NT2/D1 (cell line): ENCODE data around the gene WEE2.
"Not testable (repeated sequence)": the region's sequence is repeated elsewhere in the genome, so short reads cannot be mapped to it uniquely, and the experiment has no call there.

Experiments
- DNase-seq: peaks from one replicate; pipeline ENCODE4 v3.0.0-alpha.2; 2011; ENCODE audit warnings: low read depth, low spot score
- H3K27me3 ChIP-seq: 2 replicates; pipeline ENCODE4 v1.6.0; 2011; ENCODE audit warnings: mild to moderate bottlenecking; ENCODE audit not compliant: insufficient read length, insufficient read depth
- H3K36me3 ChIP-seq: 2 replicates; pipeline ENCODE4 v1.6.1; 2011; ENCODE audit warnings: mild to moderate bottlenecking, low read length, mixed read lengths; ENCODE audit not compliant: insufficient read depth, insufficient read length
- H3K4me1 ChIP-seq: 2 replicates; pipeline ENCODE4 v1.5.1; 2011; ENCODE audit not compliant: insufficient read depth, insufficient read length
- H3K4me3 ChIP-seq: 2 replicates; pipeline ENCODE4 v1.5.1; 2011; ENCODE audit warnings: low read depth; ENCODE audit not compliant: insufficient read length
- H3K9ac ChIP-seq: 2 replicates; pipeline ENCODE4 v1.6.0; 2011; ENCODE audit warnings: low read depth; ENCODE audit not compliant: insufficient read length
- H3K9me3 ChIP-seq: 2 replicates; pipeline ENCODE4 v1.5.1; 2011; ENCODE audit warnings: mild to moderate bottlenecking, low read length; ENCODE audit not compliant: insufficient read depth
- SUZ12 ChIP-seq: IDR thresholded peaks from 2 replicates; pipeline ENCODE4 v1.6.1; 2011; ENCODE audit not compliant: insufficient read length, insufficient read depth; ENCODE audit errors: extremely low read depth
- YY1 ChIP-seq: IDR thresholded peaks from 2 replicates; pipeline ENCODE4 v1.6.1; 2011; ENCODE audit not compliant: insufficient read length, insufficient read depth
- ZNF274 ChIP-seq: IDR thresholded peaks from 2 replicates; pipeline ENCODE4 v1.6.1; 2011; ENCODE audit warnings: mild to moderate bottlenecking, low read depth, low read length

The WEE2 gene

DNA sequence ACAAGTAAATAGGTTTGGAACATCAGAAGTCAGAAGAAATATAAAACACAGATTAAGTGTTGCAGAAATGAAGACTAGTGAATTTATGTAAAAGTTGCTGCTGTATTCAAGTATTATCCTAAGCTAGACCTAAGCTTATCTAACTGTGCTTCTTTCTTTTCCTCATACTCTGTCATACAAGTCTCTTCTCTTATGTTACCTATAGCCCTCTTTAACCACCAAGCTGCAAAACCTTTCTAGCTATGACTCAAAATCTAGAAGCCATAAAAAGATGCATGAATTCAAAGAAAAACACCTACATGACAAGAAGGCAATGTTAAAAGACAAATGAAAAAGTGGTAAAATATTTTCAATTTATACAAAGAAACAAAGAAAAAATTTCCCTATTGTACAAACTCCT is 29.1 kb upstream of the WEE2 start:
- Histone ChIP-seq H3K4me1 (no peaks in the 10 kb centered on the region), H3K9ac (no peak overlapping the region), H3K4me3 (no peak overlapping the region), H3K27me3 (no peaks in the 10 kb centered on the region), H3K9me3 (no peaks in the 10 kb centered on the region), H3K36me3 (peaks cover 2% of the 10 kb centered on the region)
- TF ChIP-seq YY1 (no peak), SUZ12 (no peak), ZNF274 (no peak)
- DNase-seq: no peak

- no peak for DNase-seq
- H3K4me3 ChIP-seq: no peak overlapping the region
- H3K4me1 ChIP-seq: no peaks in the 10 kb centered on the region
Measured at GRCh38 chr7:141685285-141686023, 22.7 kb upstream of the WEE2 start.

GRCh38 chr7:141686074-141686473 is 22.1 kb upstream of the WEE2 start:
- H3K36me3 ChIP-seq: peaks cover 11% of the 10 kb centered on the region
- H3K9ac ChIP-seq: no peak overlapping the region
- H3K4me3 ChIP-seq: no peak overlapping the region
- no peaks in the 10 kb centered on the region for H3K4me1 ChIP-seq
- DNase-seq: no peak
- no peaks in the 10 kb centered on the region for H3K27me3 ChIP-seq
- H3K9me3 ChIP-seq: no peaks in the 10 kb centered on the region
- TF ChIP-seq ZNF274 (no peak), YY1 (no peak), SUZ12 (no peak)

More at GRCh38 chr7:141685285-141686023, 22.7 kb upstream of the WEE2 start:
- H3K9ac ChIP-seq: no peak overlapping the region
- peaks cover 10% of the 10 kb centered on the region for H3K36me3 ChIP-seq
- TF ChIP-seq ZNF274 (no peak), YY1 (no peak), SUZ12 (no peak)
- no peaks in the 10 kb centered on the region for H3K27me3 ChIP-seq
- H3K9me3 ChIP-seq: no peaks in the 10 kb centered on the region

DNA sequence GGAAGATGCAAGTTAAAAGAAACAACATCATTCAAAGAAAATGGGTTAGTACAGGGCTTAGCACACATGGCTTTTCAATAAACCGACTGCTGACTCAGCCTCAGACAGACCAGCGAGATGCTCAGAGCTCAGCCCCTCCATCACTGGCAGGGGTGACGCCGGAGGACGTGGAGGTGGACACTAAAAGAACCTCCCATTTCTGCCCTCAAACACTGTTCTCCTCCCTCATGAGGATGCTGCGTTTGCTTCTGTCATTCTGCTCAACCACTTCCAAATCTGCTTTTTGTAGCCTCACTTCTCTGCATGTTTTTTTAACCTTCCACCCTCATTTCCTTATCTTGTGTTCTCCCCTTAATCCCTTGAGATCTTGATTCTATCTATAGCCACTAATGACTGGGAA is 21.5 kb upstream of the WEE2 start:
- H3K4me3 ChIP-seq: no peak overlapping the region
- H3K9me3 ChIP-seq: no peaks in the 10 kb centered on the region
- H3K27me3 ChIP-seq: no peaks in the 10 kb centered on the region
- TF ChIP-seq YY1: no peak
- no peak for TF ChIP-seq SUZ12
- no peak for TF ChIP-seq ZNF274
- H3K9ac ChIP-seq: no peak overlapping the region
- peaks cover 11% of the 10 kb centered on the region for H3K36me3 ChIP-seq
- no peaks in the 10 kb centered on the region for H3K4me1 ChIP-seq
- DNase-seq: no peak

DNA sequence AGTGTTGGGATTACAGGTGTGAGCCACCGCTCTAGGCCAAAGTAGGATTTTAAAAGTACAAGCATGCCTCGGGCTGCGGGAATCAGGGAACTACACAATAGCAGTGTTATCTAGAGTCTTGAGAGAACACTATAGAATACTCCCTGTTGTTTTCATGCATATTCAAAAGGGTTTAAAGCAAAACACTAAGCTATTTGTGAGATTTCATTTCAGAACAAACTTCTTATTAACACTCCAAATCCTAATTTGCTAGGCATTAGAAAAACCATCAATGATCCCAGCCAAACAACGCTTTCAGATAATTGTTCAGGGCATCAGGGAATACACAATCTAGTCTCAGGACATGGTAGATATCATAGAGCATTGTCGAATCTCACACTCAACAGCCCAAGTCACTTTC is 20.1 kb upstream of the WEE2 start:
- H3K9me3 ChIP-seq: no peaks in the 10 kb centered on the region
- no peaks in the 10 kb centered on the region for H3K27me3 ChIP-seq
- peaks cover 9% of the 10 kb centered on the region for H3K36me3 ChIP-seq
- no peak overlapping the region for H3K9ac ChIP-seq
- TF ChIP-seq YY1: no peak
- TF ChIP-seq SUZ12: no peak
- TF ChIP-seq ZNF274: no peak
- DNase-seq: no peak
- H3K4me3 ChIP-seq: no peak overlapping the region
- no peaks in the 10 kb centered on the region for H3K4me1 ChIP-seq

GRCh38 chr7:141689072-141689825 is 18.9 kb upstream of the WEE2 start:
- H3K4me3 ChIP-seq, H3K9me3 ChIP-seq, H3K27me3 ChIP-seq, H3K4me1 ChIP-seq, H3K36me3 ChIP-seq, H3K9ac ChIP-seq, DNase-seq: not testable (repeated sequence)

DNA sequence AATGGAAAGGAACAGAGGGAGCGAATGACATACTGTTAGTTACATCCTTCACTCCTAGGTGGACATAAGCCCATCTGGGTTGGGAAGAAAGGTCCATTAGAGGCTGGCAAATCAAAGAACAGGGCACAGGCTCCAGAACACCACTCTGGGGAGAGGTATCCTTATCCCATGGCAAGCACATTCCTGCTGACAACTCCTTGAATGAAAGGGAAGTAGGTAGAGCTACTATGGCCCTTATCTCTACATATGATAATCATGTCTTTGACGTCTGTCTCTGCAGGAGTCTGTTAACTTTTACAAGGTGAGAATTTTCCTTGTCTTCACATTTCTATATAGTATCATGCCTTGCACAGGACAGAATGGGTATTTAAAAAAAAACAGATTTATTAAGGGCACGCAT is 16.6 kb upstream of the WEE2 start:
- H3K36me3 ChIP-seq: peaks cover 2% of the 10 kb centered on the region
- DNase-seq: no peak
- no peaks in the 10 kb centered on the region for H3K4me1 ChIP-seq
- TF ChIP-seq SUZ12: no peak
- no peaks in the 10 kb centered on the region for H3K9me3 ChIP-seq
- H3K9ac ChIP-seq: no peak overlapping the region
- no peak overlapping the region for H3K4me3 ChIP-seq
- H3K27me3 ChIP-seq: no peaks in the 10 kb centered on the region
